ENCODE data around the gene RET.
"Not testable (repeated sequence)": the region's sequence is repeated elsewhere in the genome, so short reads cannot be mapped to it uniquely, and the experiment has no call there.

Gene RET

DNA sequence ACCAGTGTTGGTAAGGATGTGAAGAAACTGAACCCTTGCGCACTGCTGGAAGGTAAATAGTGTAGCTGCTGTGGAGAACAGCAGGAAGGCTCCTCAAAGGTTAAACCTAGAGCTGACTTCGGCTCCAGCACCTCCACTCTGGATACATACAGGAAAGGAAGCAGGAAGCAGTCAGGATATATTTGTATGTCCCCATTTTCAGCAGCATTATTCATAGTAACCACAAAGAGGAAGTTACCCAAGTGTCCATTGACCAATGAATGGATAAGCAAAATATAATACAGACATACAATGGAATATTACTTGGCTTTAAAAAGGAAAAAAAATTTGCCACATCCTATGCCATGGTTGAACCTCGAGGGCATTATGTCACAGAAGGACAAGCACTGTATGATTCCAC, 15.0 kb downstream of the RET start:
- H2AFZ ChIP-seq (ENCODE audit: low read depth, low read length, severe bottlenecking), result no peak overlapping the region
- H4K20me1 ChIP-seq (ENCODE audit: low read depth, low read length), result no peaks in the 10 kb centered on the region
- H3K9me2 ChIP-seq (replicated peaks; ENCODE audit: insufficient read depth, low read length), result no peaks in the 10 kb centered on the region
- TF ChIP-seq EZH2phosphoT487 (conservative IDR thresholded peaks at IDR 0.05; ENCODE audit: low read length), result no peak
- TF ChIP-seq, protein P1, sequence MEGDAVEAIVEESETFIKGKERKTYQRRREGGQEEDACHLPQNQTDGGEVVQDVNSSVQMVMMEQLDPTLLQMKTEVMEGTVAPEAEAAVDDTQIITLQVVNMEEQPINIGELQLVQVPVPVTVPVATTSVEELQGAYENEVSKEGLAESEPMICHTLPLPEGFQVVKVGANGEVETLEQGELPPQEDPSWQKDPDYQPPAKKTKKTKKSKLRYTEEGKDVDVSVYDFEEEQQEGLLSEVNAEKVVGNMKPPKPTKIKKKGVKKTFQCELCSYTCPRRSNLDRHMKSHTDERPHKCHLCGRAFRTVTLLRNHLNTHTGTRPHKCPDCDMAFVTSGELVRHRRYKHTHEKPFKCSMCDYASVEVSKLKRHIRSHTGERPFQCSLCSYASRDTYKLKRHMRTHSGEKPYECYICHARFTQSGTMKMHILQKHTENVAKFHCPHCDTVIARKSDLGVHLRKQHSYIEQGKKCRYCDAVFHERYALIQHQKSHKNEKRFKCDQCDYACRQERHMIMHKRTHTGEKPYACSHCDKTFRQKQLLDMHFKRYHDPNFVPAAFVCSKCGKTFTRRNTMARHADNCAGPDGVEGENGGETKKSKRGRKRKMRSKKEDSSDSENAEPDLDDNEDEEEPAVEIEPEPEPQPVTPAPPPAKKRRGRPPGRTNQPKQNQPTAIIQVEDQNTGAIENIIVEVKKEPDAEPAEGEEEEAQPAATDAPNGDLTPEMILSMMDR (IDR thresholded peaks at IDR 0.05; ENCODE audit: insufficient read depth, low read length, poor library complexity, severe bottlenecking), result no peak
- no peaks in the 10 kb centered on the region for H3K9me3 ChIP-seq (ENCODE audit: insufficient read depth, low read length)
- H3K79me2 ChIP-seq (ENCODE audit: insufficient read depth, low read length), result no peaks in the 10 kb centered on the region
- H3K27me3 ChIP-seq (ENCODE audit: low read length), result no peaks in the 10 kb centered on the region
- H3K36me3 ChIP-seq (ENCODE audit: low read length), result no peaks in the 10 kb centered on the region
- no peak overlapping the region for H3K27ac ChIP-seq (ENCODE audit: low read depth, low read length)
- H3F3A ChIP-seq (ENCODE audit: insufficient read depth), result no peaks in the 10 kb centered on the region
- no peak overlapping the region for H3K9ac ChIP-seq (ENCODE audit: low read length)
- no peak overlapping the region for H3K4me3 ChIP-seq (ENCODE audit: insufficient read depth, low read length, poor library complexity, severe bottlenecking)
- H3K4me2 ChIP-seq (ENCODE audit: low read depth, low read length, poor library complexity, severe bottlenecking), result no peak overlapping the region

DNA sequence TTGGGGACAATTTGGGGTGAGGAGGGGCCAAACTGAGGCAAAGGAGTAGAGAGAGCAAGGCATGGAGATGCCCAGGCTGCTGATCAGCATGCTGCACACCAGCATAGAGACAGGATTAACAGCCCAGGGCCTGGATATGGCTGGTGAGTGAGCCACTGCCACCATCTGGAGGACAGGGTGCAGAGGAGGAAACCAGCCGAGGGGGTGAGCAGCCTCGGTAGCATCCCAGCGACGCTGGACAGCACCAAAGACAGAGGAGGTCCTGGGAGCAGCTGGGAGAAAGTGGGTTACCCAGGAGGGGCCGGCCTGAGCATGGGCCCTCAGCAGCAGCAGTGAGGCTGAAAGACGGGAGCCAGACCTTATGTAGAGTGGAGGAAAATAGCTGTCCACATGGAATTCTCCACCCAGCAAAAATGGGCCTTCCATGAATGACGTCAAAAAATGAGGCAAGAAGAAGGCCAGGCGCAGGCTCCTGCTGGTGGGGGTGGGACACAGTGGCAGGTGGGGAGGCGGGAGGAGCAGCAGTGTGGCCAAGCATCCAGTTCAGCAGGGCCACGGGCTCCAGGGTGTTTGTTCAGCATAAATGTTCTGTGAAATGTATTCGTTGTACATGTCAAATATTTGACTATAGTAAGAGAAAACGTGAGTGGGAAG, 16.7 kb downstream of the RET start:
- Histone ChIP-seq H3K27ac (ENCODE audit: low read depth, low read length) (no peak overlapping the region), H3F3A (ENCODE audit: insufficient read depth) (no peaks in the 10 kb centered on the region), H4K20me1 (ENCODE audit: low read depth, low read length) (no peaks in the 10 kb centered on the region), H3K9me2 (replicated peaks; ENCODE audit: insufficient read depth, low read length) (no peaks in the 10 kb centered on the region), H3K79me2 (ENCODE audit: insufficient read depth, low read length) (no peaks in the 10 kb centered on the region), H3K4me2 (ENCODE audit: low read depth, low read length, poor library complexity, severe bottlenecking) (no peak overlapping the region), H3K4me3 (ENCODE audit: insufficient read depth, low read length, poor library complexity, severe bottlenecking) (no peak overlapping the region), H3K36me3 (ENCODE audit: low read length) (no peaks in the 10 kb centered on the region), H3K9ac (ENCODE audit: low read length) (no peak overlapping the region), H3K27me3 (ENCODE audit: low read length) (no peaks in the 10 kb centered on the region), H2AFZ (ENCODE audit: low read depth, low read length, severe bottlenecking) (no peak overlapping the region), H3K9me3 (ENCODE audit: insufficient read depth, low read length) (no peaks in the 10 kb centered on the region)
- TF ChIP-seq, protein P1 (IDR thresholded peaks at IDR 0.05; ENCODE audit: insufficient read depth, low read length, poor library complexity, severe bottlenecking), result no peak
- TF ChIP-seq EZH2phosphoT487 (conservative IDR thresholded peaks at IDR 0.05; ENCODE audit: low read length), result no peak

DNA sequence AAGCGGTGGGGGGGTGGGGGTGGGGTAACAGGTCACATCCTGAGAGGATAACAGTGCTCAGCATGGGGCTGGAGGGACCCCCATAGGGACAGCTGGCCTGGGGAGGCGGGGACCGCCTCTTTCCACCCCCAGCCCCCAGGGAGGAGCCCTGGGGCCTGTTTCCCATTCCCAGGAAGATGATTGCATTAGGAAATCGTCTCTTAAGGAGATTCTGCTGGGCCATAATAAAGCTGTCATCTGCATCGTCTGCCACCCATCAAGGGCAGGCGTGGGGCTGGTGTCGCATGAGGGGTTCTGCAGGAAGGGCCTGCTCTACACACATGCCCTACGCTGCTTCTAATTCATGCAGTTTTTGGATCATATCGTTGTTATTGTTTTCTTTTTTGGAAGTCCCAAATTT, 17.2 kb downstream of the RET start:
- Histone ChIP-seq H3K79me2 (ENCODE audit: insufficient read depth, low read length) (no peaks in the 10 kb centered on the region), H3K9ac (ENCODE audit: low read length) (no peak overlapping the region), H2AFZ (ENCODE audit: low read depth, low read length, severe bottlenecking) (no peak overlapping the region), H3K4me2 (ENCODE audit: low read depth, low read length, poor library complexity, severe bottlenecking) (no peak overlapping the region), H3F3A (ENCODE audit: insufficient read depth) (no peaks in the 10 kb centered on the region), H3K9me3 (ENCODE audit: insufficient read depth, low read length) (no peaks in the 10 kb centered on the region), H3K27me3 (ENCODE audit: low read length) (no peaks in the 10 kb centered on the region), H4K20me1 (ENCODE audit: low read depth, low read length) (no peaks in the 10 kb centered on the region), H3K27ac (ENCODE audit: low read depth, low read length) (no peak overlapping the region), H3K9me2 (replicated peaks; ENCODE audit: insufficient read depth, low read length) (no peaks in the 10 kb centered on the region), H3K4me3 (ENCODE audit: insufficient read depth, low read length, poor library complexity, severe bottlenecking) (no peak overlapping the region), H3K36me3 (ENCODE audit: low read length) (no peaks in the 10 kb centered on the region)
- TF ChIP-seq, protein P1 (IDR thresholded peaks at IDR 0.05; ENCODE audit: insufficient read depth, low read length, poor library complexity, severe bottlenecking), result no peak
- TF ChIP-seq EZH2phosphoT487 (conservative IDR thresholded peaks at IDR 0.05; ENCODE audit: low read length), result no peak

DNA sequence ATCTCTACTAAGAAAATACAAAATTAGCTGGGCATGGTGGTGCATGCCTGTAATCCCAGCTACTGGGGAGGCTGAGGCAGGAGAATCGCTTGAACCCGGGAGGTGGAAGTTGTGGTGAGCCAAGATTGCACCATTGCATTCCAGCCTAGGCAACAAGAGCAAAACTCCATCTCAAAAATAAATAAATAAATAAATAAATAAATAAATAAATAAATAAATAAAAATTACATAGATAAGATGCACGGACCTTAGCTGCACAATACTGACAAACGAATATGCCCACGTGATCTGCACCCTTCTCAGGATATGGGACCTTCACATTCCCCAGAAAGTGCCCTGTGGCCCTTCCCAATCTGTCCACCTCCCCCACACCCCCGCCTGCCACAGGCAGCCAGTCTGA, 22.5 kb downstream of the RET start:
- not testable (repeated sequence) for H3K9ac ChIP-seq (ENCODE audit: low read length); H3K27ac ChIP-seq (ENCODE audit: low read depth, low read length); H3F3A ChIP-seq (ENCODE audit: insufficient read depth); H2AFZ ChIP-seq (ENCODE audit: low read depth, low read length, severe bottlenecking); H4K20me1 ChIP-seq (ENCODE audit: low read depth, low read length); H3K9me2 ChIP-seq (replicated peaks; ENCODE audit: insufficient read depth, low read length); H3K9me3 ChIP-seq (ENCODE audit: insufficient read depth, low read length); H3K27me3 ChIP-seq (ENCODE audit: low read length); H3K36me3 ChIP-seq (ENCODE audit: low read length); H3K4me3 ChIP-seq (ENCODE audit: insufficient read depth, low read length, poor library complexity, severe bottlenecking); H3K79me2 ChIP-seq (ENCODE audit: insufficient read depth, low read length); H3K4me2 ChIP-seq (ENCODE audit: low read depth, low read length, poor library complexity, severe bottlenecking)

Measured in SU-DHL-6 (cell line).